EL (cell line): ENCODE data around the gene TAS2R41.

ENCODE experiments used
- DNase-seq: peaks from one replicate; pipeline ENCODE4 v3.0.0-alpha.2; 2016

The TAS2R41 gene

DNA sequence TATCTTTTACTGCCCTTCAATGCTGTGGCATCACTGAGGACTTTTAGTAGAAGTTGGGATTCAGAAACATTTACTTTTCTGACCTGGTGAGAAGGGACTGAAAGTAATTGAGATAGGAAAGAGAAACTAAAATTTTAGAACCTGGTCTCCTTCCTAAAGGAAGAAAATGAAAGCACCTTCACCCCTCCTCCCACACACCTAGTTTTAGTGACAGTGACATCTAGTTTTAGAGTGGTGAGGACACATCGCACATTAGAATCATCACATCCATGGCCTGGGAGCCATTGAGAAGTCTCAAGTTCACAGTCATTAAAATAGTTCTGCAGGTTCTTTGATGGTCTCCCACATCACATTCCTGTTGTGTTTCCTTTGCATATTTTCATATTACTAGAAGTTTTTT, 16.1 kb downstream of the TAS2R41 start:
- no peak for DNase-seq

DNA sequence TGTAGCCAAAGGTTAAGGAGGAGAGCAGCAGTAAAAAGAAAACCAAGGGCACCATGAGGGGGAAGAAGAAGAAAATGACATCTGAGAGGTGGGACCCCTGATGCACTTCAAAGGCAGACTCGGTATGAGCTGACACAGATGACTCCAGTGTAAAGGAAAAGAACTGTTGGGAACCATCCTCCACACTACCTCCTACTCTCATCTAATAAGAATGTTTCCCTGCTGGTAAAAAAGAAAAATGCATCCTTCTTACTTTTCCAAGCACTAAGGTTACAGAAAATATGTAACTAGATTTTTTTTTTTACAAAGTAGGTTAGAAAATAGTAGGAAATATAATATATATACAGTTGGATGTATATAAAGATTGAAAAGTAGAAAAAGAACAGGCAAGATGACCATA, 16.9 kb downstream of the TAS2R41 start:
- no peak for DNase-seq

DNA sequence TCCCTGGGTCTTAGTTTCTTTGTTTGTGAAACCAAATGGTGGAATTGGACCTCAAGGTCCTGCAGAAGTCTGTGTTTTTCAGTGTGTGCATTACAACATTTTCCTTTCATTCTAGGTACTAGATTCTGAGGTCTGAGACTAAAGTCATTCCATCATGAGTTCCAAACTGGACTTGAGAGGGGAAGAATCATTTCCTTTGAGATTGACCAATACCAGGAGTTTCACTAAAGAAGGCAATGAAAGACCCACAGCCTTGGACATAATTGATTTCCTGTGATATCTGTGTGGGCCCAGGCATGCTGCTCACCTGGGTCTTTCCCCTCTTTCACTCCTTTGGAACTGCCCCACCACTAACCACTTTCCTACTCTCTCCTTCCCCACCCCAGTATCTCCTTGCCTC, 18.2 kb downstream of the TAS2R41 start:
- no peak for DNase-seq

DNA sequence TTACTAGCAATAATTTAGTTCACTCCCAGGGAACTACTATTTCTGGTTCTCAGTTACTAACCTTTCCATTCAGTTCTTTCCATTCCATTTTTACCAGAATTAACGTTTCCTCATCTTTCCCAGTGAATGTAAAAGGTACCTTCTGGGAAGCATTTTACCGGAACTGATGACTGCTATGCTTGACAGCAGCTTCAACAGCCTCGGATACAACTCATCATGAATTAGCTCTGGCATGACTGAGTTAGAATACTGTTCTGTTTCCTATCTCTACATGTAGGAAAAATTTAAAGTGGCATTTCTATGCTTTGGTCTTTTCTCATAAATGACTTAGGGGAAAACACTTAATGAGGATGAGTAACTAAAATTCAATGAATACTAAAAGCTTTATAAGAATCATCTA, 18.6 kb downstream of the TAS2R41 start:
- no peak for DNase-seq

DNA sequence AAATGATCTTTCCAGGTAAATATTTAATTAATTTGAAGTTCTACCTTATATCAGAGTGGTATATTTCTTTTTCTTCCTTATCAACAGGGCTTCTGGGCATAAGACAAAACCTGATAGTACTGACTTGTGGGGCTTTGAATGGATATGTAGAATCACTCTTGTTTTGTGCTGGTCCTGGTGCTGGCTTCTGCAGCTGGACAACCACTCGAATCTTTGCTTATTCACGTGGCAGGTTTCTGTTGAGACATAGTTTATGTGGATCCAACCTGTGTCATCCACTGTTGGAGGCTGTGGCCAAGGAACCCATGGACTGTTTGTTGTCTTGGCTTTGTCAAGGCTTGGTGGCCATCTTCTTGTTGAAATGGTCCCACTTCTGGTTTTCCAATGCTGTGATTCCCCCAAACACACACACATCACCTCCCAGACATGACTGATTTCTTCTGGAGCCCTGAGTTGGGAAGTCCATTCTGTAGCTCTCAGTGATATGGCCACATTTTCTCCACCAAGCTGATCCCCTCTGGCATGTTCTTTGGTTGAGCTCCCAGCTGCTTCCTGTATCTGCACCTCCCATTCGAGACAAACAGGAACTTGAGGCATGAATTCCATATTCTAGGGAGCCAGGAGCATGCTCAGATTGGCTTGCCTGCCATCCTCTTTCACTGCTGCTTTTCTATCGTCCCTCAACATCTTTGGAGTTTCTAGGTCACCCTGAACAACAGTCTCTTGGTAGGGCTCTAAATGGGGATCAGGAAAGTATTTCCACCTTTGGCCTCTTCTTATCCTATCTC, 19.5 kb downstream of the TAS2R41 start:
- no peak for DNase-seq

DNA sequence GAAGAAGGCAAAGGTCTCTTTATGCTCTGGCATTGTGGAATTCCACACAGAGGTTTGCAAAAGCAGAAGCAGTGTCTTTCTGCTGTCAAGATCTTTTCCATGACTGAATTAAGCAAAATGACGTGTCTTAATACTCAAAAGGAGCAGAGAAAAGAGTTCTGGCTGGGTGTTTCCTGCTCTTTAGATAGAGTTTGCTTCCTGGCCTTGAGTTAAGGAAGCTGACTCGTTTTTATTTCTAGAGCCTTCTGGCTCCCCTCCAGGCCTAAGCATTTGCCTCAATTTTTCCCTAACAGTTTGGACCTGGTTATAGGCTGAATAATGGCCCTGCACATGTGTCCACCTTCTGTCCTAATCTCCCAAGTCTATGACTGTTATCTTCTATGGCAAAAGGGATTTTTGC, 21.6 kb downstream of the TAS2R41 start:
- DNase-seq, result no peak

DNA sequence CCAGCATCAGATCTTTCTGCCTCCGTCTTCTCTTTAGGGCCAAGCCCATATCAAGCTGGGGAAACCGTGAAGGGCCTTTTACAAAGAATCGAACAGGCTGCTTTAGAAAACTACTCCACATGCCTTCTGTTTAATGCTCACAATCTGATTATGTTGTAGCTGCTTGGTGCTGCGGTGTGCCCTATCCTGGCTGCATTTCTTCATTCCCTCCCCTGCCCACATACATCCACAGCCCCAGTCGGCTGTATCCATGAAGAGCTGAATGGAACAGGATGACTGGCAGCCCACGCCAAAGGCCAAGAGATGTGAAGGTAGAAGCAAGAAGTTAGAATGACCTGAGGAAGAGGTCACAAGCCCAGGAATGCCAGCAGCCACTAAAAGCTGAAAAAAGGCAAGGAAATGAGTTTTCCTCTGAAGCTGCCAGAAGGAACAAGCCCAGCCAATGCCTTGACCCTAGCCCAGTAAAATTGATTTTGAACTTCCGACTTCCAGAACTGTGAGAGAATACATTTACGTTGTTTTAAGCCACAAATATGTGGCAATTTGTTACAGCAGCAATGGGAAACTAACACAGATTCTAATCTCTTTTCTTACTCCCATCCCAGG, 22.2 kb downstream of the TAS2R41 start:
- peak; percentile 62 for DNase-seq

DNA sequence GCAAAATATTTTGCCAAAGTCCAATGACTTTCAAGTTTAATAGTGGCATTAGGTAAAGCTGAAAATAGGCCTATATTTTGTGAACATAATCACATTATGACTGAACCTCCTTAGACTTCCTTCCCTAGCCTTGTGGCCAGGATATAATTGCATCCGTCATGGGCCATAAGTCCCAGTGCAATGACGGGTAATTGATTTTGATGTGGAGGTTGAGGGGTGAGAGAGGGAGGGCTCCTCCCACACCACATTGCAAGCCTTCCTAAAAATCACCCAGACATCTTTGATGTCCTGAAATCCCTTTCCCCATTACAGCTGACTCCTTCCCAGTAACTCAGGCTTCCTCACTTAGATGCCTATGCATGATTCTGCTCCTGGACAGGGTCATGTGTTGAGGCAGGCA, 25.6 kb downstream of the TAS2R41 start:
- DNase-seq, result no peak

DNA sequence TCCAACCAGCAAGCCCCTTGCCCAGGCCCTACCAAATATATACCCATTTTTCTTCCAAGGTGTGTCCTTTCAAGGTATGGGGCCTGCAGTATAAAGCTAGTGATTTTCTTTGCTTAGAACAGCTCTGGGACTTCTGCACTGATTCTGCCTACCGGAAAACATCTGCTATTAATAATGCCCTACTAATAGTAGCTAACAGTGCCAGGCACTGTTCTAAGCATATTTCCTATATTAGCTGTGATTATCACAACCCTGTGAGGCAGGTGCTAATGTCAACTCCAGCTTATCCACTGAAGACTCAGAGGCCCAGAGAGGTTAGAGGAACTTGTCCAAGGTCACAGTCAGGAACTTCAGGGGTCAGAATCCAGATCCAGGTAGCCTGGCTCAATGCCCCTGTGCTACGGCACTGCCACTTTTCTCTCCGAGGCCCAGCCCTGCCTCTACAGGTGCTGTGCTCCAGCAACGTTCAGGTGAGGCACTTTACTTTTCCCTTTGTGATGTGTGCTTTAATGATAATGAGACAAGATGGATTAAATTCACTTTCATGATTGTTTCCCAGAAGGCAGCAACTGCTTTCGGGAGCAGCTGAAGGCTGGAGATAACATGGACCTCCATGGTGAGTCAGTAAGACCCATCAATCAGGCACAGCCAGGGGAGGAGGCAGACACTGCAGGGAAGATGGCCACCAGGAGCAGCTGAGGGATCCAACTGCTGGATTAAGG, 26.7 kb downstream of the TAS2R41 start:
- DNase-seq, result no peak

DNA sequence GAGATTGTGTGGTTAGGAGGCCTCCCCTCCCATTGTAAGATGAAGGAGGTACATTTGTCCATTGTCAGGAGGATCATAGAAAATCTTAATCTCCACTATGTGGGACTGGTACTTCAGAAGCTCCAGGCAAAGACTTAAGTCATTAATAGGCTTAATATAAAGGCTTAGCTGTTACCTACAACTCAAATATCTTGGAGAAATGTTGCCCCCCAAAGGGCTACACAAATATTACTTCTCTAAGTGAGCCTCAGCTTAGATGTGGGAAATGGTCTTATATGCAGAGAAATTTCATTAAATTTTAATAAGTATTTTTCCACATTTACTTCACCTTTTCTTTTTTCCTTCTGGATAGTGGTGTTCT, 27.2 kb downstream of the TAS2R41 start:
- no peak for DNase-seq

DNA sequence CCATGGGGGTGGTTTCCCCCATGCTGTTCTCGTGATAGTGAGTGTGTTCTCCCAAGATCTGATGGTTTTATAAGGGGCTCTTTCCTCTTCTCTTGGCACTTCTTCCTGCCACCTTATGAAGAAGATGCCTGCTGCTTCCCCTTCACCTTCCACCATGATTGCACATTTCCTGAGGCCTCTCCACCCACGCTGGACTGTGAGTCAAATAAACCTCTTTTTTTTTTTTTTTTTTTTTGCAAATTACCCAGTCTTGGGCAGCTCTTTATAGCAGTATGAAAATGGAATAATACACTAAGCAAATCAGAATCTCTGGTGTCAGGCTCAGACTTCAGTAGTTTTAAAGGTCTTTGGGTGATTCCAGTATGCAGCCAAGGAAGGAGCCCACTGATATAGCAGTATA, 28.2 kb downstream of the TAS2R41 start:
- DNase-seq, result no peak

DNA sequence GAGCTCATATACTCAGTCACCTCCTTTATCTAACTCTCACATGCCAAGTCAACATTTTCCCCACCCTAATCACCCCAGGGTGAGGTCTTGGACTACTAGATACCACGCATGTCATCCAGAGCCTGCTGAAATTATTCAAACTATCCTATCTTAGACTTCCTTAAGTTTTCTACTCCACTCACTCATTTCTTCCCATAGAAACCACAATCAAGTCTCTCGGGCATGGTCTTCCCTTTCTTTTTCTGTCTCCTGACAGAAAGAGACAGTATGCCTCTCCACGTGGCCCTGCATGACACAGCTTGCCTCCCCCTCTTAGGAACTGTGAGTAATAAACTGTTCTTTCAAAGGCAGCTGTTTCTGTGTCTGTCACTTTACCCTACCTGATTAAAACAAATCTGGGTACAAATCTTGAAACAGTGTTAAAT, 29.4 kb downstream of the TAS2R41 start:
- DNase-seq, result no peak

DNA sequence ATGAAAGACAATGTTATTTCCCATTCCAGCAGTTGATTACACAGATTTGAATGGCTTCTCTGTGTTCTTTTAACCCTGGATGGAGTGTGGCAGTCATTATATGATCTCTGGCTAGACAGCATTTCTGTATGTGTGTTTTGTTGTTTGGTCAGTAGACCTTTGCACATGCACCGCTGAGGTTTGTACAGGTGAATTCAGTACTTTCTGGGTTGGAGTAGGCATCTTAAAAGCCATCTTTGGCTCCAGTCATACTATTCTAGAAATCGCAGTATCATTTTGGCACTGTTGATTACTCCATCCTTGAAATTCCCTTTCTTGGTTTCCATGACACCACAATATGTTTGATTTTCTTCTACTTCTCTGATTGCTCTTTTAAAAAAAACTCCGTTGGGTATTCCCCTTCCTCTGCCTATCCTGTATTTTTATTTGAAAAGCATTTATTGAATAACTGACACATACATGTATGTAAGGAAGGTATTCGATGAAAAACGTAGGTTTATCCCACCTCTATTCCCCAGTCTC, 29.9 kb downstream of the TAS2R41 start:
- no peak for DNase-seq

DNA sequence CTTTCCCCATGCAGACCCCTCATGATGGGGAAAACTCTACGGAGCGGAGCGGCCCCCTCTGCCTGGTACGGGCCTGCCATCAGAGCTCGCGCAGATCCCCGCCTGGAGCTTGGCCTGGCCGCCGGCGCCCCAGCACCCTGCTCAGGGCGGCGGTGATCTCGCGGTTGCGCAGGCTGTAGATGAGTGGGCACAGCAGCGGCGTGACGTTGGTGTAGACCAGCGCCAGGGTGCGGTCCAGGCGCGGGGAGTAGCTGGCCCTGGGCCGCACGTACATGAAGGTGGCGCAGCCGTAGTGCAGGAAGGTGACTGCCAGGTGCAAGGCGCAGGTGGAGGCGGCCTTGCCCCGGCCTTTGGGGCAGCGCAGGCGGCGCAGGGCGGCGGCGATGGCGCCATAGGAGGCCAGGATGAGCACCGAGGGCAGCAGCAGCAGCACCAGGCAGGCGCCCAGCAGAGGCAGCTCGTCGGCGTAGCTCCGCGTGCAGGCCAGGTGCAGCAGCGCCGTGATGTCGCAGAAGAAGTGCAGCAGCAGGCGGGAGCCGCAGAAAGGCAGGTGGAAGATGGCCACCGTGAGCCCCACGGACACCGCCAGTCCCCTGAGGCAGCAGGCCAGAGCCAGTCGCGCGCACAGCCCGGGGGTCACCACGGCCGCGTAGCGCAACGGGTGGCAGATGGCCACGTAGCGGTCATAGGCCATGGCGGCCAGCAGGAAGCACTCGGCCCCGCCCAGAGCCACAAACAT, 33.4 kb downstream of the TAS2R41 start:
- DNase-seq, result no peak

DNA sequence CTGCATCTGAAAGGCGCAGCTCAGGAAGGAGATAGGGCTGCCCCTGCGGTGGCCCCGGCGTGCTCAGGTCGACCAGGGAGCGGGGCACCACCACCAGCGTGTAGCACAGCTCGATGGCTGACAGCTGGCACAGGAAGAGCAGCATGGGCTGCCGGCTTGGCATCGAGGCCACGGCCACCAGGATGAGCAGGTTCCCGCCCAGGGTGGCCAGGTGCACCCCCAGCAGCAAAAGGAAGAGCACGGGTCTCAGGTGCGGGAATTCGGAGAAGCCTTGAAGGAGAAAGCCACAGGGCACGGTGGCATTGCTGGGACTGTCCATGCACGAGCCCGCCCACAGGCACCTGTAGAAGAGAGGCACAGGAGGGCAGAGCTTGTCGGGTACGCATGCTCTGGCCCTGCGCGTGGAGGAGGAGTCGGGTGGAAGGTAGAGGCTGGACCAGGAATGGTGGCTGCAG, 33.9 kb downstream of the TAS2R41 start:
- no peak for DNase-seq

DNA sequence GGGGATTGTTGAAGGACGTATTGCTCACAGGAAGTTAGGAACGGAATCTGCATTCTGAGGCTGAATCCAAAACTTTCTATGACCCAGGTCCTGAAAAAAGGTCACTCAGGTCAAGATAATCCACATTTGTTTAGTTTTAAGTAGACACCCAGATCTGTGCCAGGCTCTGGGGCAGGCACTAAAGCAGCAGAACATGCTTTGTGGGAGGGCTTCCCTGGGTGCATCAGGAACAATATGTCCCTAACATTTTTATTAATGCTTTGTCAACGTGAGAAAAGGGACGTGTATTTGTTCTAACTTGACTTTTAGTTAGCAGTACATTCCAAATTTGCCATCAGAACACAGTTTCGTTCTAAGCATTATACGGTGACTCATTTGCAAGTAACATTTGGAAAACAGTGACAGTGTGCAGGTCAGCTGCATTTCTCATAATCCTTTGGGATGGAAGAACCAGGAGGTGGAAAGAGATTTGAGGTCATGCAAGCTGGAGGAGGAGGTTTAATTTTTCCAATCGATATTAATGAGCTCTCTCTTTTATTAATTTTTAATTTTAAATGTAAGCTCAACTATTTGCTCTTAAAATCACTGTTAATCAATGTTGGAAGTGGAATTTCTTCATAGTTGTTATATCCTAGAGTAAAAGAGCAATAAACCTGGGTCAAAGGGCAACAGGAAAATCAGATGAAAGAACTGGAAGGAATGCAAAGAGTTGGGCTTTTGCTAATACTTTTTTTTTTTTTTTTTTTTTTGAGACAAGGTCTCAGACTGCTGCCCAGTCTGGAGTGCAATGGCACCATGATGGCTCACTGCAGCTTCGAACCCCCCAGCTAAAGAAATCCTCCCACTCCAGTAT, 35.0 kb downstream of the TAS2R41 start:
- DNase-seq, result peak; percentile 18

DNA sequence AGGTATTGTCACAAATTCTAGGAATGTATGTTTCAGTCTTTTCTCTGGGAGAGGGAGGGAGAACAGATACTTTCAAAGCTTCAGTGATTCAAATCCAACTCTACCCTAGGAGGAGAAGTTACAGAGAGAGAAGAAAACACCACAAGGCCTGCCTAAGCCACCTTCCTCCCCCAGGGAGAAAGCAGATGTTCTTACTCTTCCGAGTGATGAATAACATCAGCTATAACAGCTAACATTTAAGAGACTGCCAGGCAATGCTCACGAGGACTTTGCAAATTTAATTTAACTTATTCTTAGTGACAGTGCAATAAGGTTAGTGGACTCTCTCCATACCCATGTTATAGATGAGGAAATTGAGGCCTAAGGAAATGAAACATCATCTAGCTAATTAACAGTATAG, 36.8 kb downstream of the TAS2R41 start:
- no peak for DNase-seq

DNA sequence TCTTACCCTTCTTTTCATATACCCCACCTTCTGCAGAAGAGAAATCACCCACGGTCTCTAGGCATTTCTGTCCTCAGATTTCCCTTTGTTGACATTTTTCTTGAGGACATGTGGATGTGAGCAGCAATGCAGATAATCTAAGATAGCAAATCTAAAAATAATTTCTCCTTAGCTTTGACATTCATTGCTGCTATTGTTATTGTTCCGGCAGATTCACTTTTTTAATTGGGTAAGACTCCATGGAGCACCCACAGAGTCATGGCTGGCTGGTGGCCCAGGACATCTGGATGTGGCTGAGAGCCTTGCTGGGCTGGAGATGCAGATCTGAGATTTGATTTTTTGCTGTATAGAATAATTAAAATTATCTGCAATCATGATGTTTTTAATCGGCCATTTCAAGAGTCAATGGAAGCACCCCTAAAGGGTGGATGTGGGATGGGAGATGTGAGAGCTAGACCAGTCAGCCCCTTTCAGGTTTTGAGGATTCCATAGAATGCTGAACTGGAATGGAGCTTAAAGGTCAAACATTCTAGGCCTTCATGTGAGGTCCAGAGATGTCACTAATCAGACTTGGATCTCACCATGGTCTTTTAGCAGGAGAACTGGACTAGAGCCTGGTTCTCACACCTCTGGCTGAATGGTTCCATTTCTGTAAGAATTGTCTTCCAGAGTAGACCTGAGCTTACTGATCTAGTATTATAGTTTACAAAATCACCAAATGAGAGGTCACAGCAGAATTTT, 37.5 kb downstream of the TAS2R41 start:
- no peak for DNase-seq

DNA sequence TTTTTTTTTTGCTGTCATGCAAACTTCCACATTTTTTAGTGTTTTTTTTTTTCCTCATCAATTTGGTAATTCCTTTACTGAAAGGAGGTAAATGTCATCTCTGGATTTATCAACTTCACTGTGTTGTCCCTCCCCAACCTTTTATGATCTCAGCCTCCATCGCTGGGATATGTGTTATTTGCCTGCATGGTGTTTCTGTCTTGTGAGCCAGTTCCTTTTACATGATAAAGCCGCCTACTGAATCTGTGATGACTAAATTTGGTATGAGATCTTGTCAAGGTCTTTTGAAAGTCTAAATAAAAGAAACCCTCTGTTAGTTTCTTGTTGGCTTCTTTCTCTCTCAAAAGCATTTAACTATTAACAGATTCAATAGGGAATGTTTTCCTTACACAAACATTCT, 39.3 kb downstream of the TAS2R41 start:
- DNase-seq, result no peak

DNA sequence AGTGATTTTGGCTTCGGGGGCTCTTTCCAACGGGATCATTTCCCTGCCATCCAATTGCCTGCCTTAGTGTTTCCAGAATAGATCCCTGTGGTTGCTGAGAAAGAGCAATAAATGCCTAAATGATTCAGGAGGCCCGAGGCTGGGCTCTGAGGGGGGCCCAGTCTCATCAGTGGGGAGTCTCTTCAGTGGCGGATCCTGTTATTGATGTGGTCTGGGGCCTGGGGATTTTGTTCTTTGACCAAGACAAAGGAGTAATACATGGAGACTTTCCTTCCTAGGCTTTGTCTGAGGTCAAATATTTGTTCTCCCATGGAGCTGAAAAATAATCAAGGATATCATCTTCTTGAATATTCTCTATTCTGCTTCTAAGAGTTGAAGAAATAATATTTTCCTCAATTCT, 40.8 kb downstream of the TAS2R41 start:
- DNase-seq, result peak; percentile 41

DNA sequence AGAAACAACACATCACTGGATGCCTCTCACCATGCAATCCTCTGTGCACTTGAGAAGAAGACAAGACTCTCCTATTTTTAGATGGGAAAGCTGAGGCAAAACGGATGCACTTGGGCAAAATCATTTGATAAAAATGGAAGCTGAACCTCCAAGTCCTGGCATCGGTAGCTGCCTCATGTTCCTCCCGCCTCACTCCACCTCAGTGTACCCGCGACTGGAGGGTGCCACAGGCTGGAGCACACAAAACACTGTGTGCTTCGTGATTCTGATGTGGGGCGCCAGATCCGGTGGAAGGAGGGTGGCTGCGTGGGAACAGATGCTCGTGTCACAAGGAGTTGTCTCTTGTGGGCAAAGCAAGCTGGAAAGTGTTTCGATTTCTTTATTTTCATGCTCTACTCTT, 41.3 kb downstream of the TAS2R41 start:
- no peak for DNase-seq
